Panc1 (cell line): ENCODE data around the gene KCND1. TPM values are rescaled to one million over a fixed set of nuclear protein-coding genes. Genes with fewer than 3 reads are reported as not detected.
A peak's percentile ranks its signal among the peaks of the same experiment; 100 is the strongest.

ENCODE experiments used
- ATAC-seq: fragments of 200-7000 bp; cut with Tn5 transposase; 2 replicates; pipeline ENCODE4 v1.9.1; 2020; ENCODE audit warnings: mild to moderate bottlenecking, moderate library complexity
- BruUV-seq: library from RNA; stranded (reverse); fragments of 400-500 nt; replicated peaks from 2 replicates; lab custom pipeline; 2021; lab: Mats Ljungman, UMichigan
- CTCF ChIA-PET: fragments of 300-600 bp; sonication (Branson Sonifier 250); formaldehyde crosslinking; loops from one replicate; lab custom pipeline; 2022; ENCODE audit warnings: antibody characterized with exemption; lab: Charles Lee
- POLR2A ChIA-PET: fragments of 300-600 bp; sonication (Branson Sonifier 250); formaldehyde crosslinking; loops from one replicate; lab custom pipeline; 2022; ENCODE audit warnings: antibody characterized with exemption; lab: Charles Lee
- DNase-seq: peaks from one replicate; pipeline ENCODE4 v3.0.0-alpha.2; 2010; ENCODE audit warnings: low read depth, low spot score
- H3K27ac ChIP-seq: 2 replicates; pipeline ENCODE4 v1.5.1; 2011; ENCODE audit warnings: mild to moderate bottlenecking, low read length, inconsistent platforms
- H3K27me3 ChIP-seq: fragments of 200-500 bp; sonication (Bioruptor generic); 2 replicates; pipeline ENCODE4 v1.6.0; 2014; ENCODE audit warnings: low read length, inconsistent platforms; ENCODE audit not compliant: control insufficient read depth, insufficient read depth
- H3K36me3 ChIP-seq: fragments of 200-500 bp; sonication (Bioruptor generic); 2 replicates; pipeline ENCODE4 v1.5.1; 2014; ENCODE audit warnings: inconsistent platforms, mild to moderate bottlenecking, low read length, moderate library complexity; ENCODE audit not compliant: control insufficient read depth, insufficient read depth
- H3K4me1 ChIP-seq: 2 replicates; pipeline ENCODE4 v1.5.1; 2011; ENCODE audit warnings: inconsistent platforms, mild to moderate bottlenecking, low read length, moderate library complexity; ENCODE audit not compliant: control insufficient read depth, insufficient read depth
- H3K4me3 ChIP-seq, 2 experiments: 2 replicates each; pipeline ENCODE4 v1.5.1; 2011 to 2012; ENCODE audit warnings: low read depth in 2 of 2, low read length in 2 of 2, mild to moderate bottlenecking in 2 of 2, inconsistent platforms in 1 of 2, moderate library complexity in 1 of 2
- H3K9me3 ChIP-seq: fragments of 200-500 bp; sonication (Bioruptor generic); 2 replicates; pipeline ENCODE4 v1.5.1; 2014; ENCODE audit warnings: low read depth, mild to moderate bottlenecking, inconsistent platforms, low read length, moderate library complexity; ENCODE audit not compliant: control insufficient read depth, insufficient read depth
- POLR2AphosphoS5 ChIP-seq: IDR thresholded peaks from 2 replicates; pipeline ENCODE4 v1.6.1; 2012; ENCODE audit warnings: mild to moderate bottlenecking, low read depth, low read length, moderate library complexity
- SIN3A ChIP-seq: IDR thresholded peaks from 2 replicates; pipeline ENCODE4 v1.6.1; 2012; ENCODE audit warnings: low read depth, mild to moderate bottlenecking, low read length, moderate library complexity, borderline replicate concordance; ENCODE audit not compliant: insufficient read depth
- TCF7L2 ChIP-seq: IDR thresholded peaks from 2 replicates; pipeline ENCODE4 v1.6.1; 2011; ENCODE audit warnings: mild to moderate bottlenecking, low read depth, low read length, inconsistent platforms
- in situ Hi-C: cut with HindIII; loops from 2 replicates; pipeline ENCODE4 v1.10.0; 2016; ENCODE audit warnings: low sequenced_read_pairs, low pct_unique_long_range_greater_than_20kb
- intact Hi-C: fragments of 100-400 bp; cut with micrococcal nuclease; formaldehyde crosslinking; loops from one replicate; pipeline ENCODE4 v1.10.0; 2022; ENCODE audit not compliant: unreplicated experiment
- total RNA-seq: library from RNA; stranded (reverse); gene quantifications from one replicate; pipeline ENCODE4 v1.2.1, GENCODE V29; 2021; ENCODE audit not compliant: unreplicated experiment
- TF ChIP-seq, protein P1 (sequence below), 2 experiments: IDR thresholded peaks; 2 replicates each; pipeline ENCODE4 v1.6.1; 2011 to 2012; ENCODE audit warnings: low read depth in 2 of 2, control low read depth in 1 of 2, low read length in 1 of 2, mild to moderate bottlenecking in 1 of 2, moderate library complexity in 1 of 2; ENCODE audit not compliant: insufficient read depth in 1 of 2
- TF ChIP-seq, protein P2 (sequence below): fragments of 450-650 bp; IDR thresholded peaks from 2 replicates; pipeline ENCODE4 v1.5.1; 2017; ENCODE audit warnings: mild to moderate bottlenecking

Gene KCND1
- total RNA-seq, 1 experiment from 2014 or later: 5.5 TPM

DNA sequence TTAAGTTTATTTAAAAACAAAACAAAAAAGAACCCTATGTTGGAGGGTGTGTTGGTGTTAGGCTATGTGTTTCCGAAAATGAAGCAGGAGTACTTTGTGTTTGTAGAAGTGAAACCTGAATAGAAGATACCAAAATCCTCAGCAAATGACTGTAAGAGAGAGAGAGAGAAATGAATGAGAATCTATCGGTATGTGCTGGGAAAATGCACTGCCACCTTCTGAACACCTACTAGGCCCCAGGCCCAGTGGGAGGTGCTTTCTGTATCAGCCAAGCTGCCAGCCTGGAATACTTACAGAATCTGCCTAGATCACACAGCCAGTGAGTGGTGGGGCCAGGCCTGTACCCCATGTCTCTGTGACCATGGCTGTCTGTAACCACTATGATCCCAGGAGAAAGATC is 37.9 kb downstream of the KCND1 start:
- TF ChIP-seq TCF7L2: no peak
- no peak for TF ChIP-seq SIN3A
- TF ChIP-seq, protein P1, sequence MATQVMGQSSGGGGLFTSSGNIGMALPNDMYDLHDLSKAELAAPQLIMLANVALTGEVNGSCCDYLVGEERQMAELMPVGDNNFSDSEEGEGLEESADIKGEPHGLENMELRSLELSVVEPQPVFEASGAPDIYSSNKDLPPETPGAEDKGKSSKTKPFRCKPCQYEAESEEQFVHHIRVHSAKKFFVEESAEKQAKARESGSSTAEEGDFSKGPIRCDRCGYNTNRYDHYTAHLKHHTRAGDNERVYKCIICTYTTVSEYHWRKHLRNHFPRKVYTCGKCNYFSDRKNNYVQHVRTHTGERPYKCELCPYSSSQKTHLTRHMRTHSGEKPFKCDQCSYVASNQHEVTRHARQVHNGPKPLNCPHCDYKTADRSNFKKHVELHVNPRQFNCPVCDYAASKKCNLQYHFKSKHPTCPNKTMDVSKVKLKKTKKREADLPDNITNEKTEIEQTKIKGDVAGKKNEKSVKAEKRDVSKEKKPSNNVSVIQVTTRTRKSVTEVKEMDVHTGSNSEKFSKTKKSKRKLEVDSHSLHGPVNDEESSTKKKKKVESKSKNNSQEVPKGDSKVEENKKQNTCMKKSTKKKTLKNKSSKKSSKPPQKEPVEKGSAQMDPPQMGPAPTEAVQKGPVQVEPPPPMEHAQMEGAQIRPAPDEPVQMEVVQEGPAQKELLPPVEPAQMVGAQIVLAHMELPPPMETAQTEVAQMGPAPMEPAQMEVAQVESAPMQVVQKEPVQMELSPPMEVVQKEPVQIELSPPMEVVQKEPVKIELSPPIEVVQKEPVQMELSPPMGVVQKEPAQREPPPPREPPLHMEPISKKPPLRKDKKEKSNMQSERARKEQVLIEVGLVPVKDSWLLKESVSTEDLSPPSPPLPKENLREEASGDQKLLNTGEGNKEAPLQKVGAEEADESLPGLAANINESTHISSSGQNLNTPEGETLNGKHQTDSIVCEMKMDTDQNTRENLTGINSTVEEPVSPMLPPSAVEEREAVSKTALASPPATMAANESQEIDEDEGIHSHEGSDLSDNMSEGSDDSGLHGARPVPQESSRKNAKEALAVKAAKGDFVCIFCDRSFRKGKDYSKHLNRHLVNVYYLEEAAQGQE (IDR thresholded peaks at IDR 0.05; ENCODE audit: insufficient read depth in 1 of 2, low read depth in 2 of 2, low read length in 1 of 2): no peak
- no peak for TF ChIP-seq POLR2AphosphoS5
- TF ChIP-seq, protein P2, sequence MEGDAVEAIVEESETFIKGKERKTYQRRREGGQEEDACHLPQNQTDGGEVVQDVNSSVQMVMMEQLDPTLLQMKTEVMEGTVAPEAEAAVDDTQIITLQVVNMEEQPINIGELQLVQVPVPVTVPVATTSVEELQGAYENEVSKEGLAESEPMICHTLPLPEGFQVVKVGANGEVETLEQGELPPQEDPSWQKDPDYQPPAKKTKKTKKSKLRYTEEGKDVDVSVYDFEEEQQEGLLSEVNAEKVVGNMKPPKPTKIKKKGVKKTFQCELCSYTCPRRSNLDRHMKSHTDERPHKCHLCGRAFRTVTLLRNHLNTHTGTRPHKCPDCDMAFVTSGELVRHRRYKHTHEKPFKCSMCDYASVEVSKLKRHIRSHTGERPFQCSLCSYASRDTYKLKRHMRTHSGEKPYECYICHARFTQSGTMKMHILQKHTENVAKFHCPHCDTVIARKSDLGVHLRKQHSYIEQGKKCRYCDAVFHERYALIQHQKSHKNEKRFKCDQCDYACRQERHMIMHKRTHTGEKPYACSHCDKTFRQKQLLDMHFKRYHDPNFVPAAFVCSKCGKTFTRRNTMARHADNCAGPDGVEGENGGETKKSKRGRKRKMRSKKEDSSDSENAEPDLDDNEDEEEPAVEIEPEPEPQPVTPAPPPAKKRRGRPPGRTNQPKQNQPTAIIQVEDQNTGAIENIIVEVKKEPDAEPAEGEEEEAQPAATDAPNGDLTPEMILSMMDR: no peak
- Histone ChIP-seq H3K4me1 (no peaks in the 10 kb centered on the region), H3K36me3 (no peaks in the 10 kb centered on the region; the same call in 1 of the 2 replicates), H3K9me3 (no peaks in the 10 kb centered on the region), H3K27ac (no peak overlapping the region), H3K27me3 (no peaks in the 10 kb centered on the region), H3K4me3 (no peak overlapping the region)
- no TSS peak for BruUV-seq
- intact Hi-C loops (no loop called here), in situ Hi-C loops (no loop called here)
- POLR2A ChIA-PET: no interaction called here
- CTCF ChIA-PET: no interaction called here
- DNase-seq: no peak
- ATAC-seq: no peak

DNA sequence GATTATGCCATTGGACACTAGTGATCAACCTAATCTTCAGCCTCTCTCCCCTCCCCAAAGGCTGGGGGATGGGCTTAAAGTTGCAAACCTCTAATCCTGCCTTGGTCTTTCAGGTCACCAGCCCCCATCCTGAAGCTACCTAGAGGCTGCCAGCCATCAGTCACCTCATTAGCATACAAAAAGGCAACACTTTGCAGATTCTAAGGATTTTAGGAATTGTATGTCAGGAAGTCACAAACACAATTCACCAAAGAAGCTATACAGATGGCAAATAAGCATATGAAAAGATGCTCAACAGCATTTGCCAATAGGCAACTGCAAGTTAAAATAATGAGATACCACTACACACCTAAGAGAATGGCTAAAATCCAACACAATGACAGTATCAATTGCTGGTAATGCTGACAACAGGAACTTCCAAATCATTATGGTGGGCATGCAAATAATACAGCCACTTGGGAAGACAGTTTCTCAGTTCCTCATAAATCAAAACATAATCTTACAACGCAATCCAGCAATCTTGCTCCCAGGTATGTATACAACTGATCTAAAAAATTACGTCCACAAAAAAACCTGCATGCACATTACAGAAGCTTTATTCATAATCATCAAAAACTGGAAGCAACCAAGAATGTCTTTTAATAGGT is 43.8 kb downstream of the KCND1 start:
- H3K4me3 ChIP-seq: no peak overlapping the region
- H3K27ac ChIP-seq: no peak overlapping the region
- CTCF ChIA-PET: no interaction called here
- no peaks in the 10 kb centered on the region; the same call in 1 of the 2 replicates for H3K36me3 ChIP-seq
- POLR2A ChIA-PET: no interaction called here
- ATAC-seq (no peak), DNase-seq (no peak)
- no peaks in the 10 kb centered on the region for H3K27me3 ChIP-seq
- in situ Hi-C loops: no loop called here
- TF ChIP-seq TCF7L2 (no peak), SIN3A (no peak), POLR2AphosphoS5 (no peak)
- TF ChIP-seq, protein P1 (IDR thresholded peaks at IDR 0.05; ENCODE audit: insufficient read depth in 1 of 2, low read depth in 2 of 2, low read length in 1 of 2): no peak
- TF ChIP-seq, protein P2: no peak
- no peaks in the 10 kb centered on the region for H3K4me1 ChIP-seq
- intact Hi-C loops: no loop called here
- no peaks in the 10 kb centered on the region for H3K9me3 ChIP-seq
- BruUV-seq: TSS peak; percentile 47
